Osteocyte (in vitro differentiated cells): ENCODE data around the gene NCF4. TPM values are rescaled to one million over a fixed set of nuclear protein-coding genes. Genes with fewer than 3 reads are reported as not detected.

ENCODE experiments used
- DNase-seq: peaks from one replicate; pipeline ENCODE4 v3.0.0; 2021; ENCODE audit warnings: mixed read lengths; ENCODE audit not compliant: unreplicated experiment; ENCODE audit errors: extremely low spot score
- H3K27ac Mint-ChIP-seq: one replicate; pipeline ENCODE4 v1.8.0; 2021; ENCODE audit warnings: mild to moderate bottlenecking, mixed read lengths; ENCODE audit not compliant: unreplicated experiment
- H3K27me3 Mint-ChIP-seq: one replicate; pipeline ENCODE4 v1.8.0; 2021; ENCODE audit warnings: mixed read lengths; ENCODE audit not compliant: unreplicated experiment
- H3K36me3 Mint-ChIP-seq: one replicate; pipeline ENCODE4 v1.8.0; 2021; ENCODE audit warnings: mixed read lengths; ENCODE audit not compliant: unreplicated experiment
- H3K4me1 Mint-ChIP-seq: one replicate; pipeline ENCODE4 v1.8.0; 2021; ENCODE audit warnings: mixed read lengths; ENCODE audit not compliant: unreplicated experiment
- H3K4me3 Mint-ChIP-seq: one replicate; pipeline ENCODE4 v1.8.0; 2021; ENCODE audit warnings: mild to moderate bottlenecking, moderate library complexity, mixed read lengths; ENCODE audit not compliant: unreplicated experiment
- H3K9me3 Mint-ChIP-seq: one replicate; pipeline ENCODE4 v1.8.0; 2021; ENCODE audit warnings: mixed read lengths; ENCODE audit not compliant: unreplicated experiment
- CTCF ChIP-seq: fragments of 200-600 bp; sonication (generic); IDR thresholded peaks from 2 replicates; pipeline ENCODE4 v1.5.0; 2021; ENCODE audit warnings: antibody characterized with exemption, mild to moderate bottlenecking, moderate library complexity
- total RNA-seq: library from RNA; stranded (reverse); gene quantifications from 2 replicates; pipeline ENCODE4 v1.2.1, GENCODE V29; 2021

The NCF4 gene
- total RNA-seq, 1 donor from 2014 or later, result not detected

DNA sequence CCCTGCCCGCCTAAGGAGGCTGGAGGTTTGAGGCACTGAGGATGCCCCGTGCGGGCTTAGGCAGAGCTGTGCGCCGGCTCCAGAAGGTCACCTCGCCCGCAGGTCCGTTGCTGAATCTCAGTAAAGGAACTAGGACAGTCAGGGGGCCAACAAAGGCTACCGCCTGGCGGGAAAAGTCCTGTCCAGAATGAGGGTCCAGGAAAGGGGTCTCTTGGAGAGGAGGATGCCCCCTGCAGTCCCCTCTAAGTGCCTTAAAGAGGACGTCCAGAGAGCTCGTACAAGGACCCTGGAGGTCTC, 44.5 kb upstream of the NCF4 start:
- peaks cover 19% of the 10 kb centered on the region for H3K4me1 Mint-ChIP-seq

GRCh38 chr22:36816636-36817524, 43.9 kb upstream of the NCF4 start, which contains the start of gene PVALB:
PVALB (minus strand) TSS chr22:36817035; CDS start chr22:36817005, 30 bp downstream.
- no peaks in the 10 kb centered on the region for H3K36me3 Mint-ChIP-seq
- peaks cover 19% of the 10 kb centered on the region for H3K4me1 Mint-ChIP-seq
- DNase-seq, result peak; percentile 86
- H3K4me3 Mint-ChIP-seq, result peak within 1 kb of the TSS; percentile 53
- no peak for TF ChIP-seq CTCF
- H3K27me3 Mint-ChIP-seq, result peaks cover 83% of the 10 kb centered on the region
- no peak within 1 kb of the TSS for H3K27ac Mint-ChIP-seq
- no peaks in the 10 kb centered on the region for H3K9me3 Mint-ChIP-seq

More for the DNA sequence above, 44.5 kb upstream of the NCF4 start:
- no peak for TF ChIP-seq CTCF
- H3K4me3 Mint-ChIP-seq, result peak overlapping the region; percentile 53
- H3K36me3 Mint-ChIP-seq, result no peaks in the 10 kb centered on the region
- no peak overlapping the region for H3K27ac Mint-ChIP-seq
- no peaks in the 10 kb centered on the region for H3K9me3 Mint-ChIP-seq
- H3K27me3 Mint-ChIP-seq, result peaks cover 85% of the 10 kb centered on the region
- no peak for DNase-seq

GRCh38 chr22:36817525-36817848, 43.3 kb upstream of the NCF4 start:
- DNase-seq, result no peak
- Mint-ChIP-seq H3K4me3 (peak overlapping the region; percentile 39), H3K27me3 (peaks cover 77% of the 10 kb centered on the region)

GRCh38 chr22:36818010-36818642, 42.7 kb upstream of the NCF4 start:
- H3K27ac Mint-ChIP-seq, result no peak overlapping the region
- H3K9me3 Mint-ChIP-seq, result no peaks in the 10 kb centered on the region
- H3K27me3 Mint-ChIP-seq, result peaks cover 70% of the 10 kb centered on the region
- no peak for TF ChIP-seq CTCF
- no peaks in the 10 kb centered on the region for H3K36me3 Mint-ChIP-seq
- no peak overlapping the region for H3K4me3 Mint-ChIP-seq
- H3K4me1 Mint-ChIP-seq, result peaks cover 26% of the 10 kb centered on the region
- no peak for DNase-seq

More at GRCh38 chr22:36817525-36817848, 43.3 kb upstream of the NCF4 start:
- no peaks in the 10 kb centered on the region for H3K36me3 Mint-ChIP-seq
- peaks cover 19% of the 10 kb centered on the region for H3K4me1 Mint-ChIP-seq
- TF ChIP-seq CTCF, result no peak
- H3K9me3 Mint-ChIP-seq, result no peaks in the 10 kb centered on the region
- H3K27ac Mint-ChIP-seq, result no peak overlapping the region

GRCh38 chr22:36819112-36819511, 41.7 kb upstream of the NCF4 start:
- no peak for DNase-seq
- no peak overlapping the region for H3K4me3 Mint-ChIP-seq
- H3K27ac Mint-ChIP-seq, result no peak overlapping the region
- H3K36me3 Mint-ChIP-seq, result no peaks in the 10 kb centered on the region
- TF ChIP-seq CTCF, result no peak
- peaks cover 60% of the 10 kb centered on the region for H3K27me3 Mint-ChIP-seq
- H3K4me1 Mint-ChIP-seq, result peaks cover 28% of the 10 kb centered on the region
- no peaks in the 10 kb centered on the region for H3K9me3 Mint-ChIP-seq
